Fibroblast of skin of back (primary cell): ENCODE data around the gene ANKRD13A.
"Not testable (repeated sequence)": the region's sequence is repeated elsewhere in the genome, so short reads cannot be mapped to it uniquely, and the experiment has no call there.

Experiments
- DNase-seq: peaks from one replicate; pipeline ENCODE4 v3.0.0-alpha.2; 2013

ANKRD13A gene

DNA sequence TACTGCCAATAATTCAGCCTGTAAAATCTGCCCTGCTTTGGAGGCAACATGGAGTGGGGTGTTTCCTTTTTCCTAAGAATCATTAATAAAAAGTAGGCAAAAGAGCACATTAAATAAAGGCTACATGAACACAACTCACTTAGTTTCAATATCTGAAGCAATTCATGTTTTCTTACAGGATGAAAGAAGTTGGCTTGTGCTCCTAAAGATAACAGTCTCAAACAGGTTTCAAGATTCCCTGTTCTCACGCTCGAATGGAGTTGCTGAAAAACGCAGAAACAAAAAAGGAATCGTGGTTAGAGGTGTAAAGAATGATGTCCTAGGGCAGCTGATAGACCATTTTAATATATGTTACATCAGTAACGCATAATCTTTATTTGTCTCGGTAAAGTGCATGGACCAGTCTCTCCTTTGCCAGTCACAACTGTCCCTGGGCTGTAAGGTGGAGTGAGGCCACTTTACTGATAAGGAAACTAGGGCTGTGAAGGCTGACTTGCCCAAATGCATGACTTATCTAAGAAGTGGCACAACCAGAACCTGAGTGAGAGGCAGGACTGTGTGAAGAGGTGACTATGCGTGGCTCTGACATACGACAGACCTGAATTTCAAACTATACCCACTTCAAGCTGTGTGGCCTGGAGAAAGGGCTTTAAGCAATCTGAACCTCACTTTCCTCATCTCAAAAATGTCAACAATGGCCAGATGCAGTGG lies 15.6 kb upstream of the ANKRD13A start:
- no peak for DNase-seq

DNA sequence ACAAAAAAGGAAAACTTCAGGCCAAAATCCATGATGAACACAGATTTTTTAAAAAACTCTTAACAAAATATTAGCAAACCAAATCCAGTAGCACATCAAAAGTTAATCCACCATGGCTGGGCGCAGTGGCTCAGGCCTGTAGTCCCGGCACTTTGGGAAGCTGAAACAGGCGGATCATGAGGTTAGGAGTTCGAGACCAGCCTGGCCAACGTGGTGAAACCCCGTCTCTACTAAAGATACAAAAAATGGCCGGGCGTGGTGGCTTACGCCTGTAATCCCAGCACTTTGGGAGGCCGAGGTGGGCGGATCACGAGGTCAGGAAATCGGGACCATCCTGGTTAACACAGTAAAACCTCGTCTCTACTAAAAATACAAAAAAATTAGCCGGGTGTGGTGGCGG lies 13.0 kb upstream of the ANKRD13A start:
- DNase-seq, result not testable (repeated sequence)

DNA sequence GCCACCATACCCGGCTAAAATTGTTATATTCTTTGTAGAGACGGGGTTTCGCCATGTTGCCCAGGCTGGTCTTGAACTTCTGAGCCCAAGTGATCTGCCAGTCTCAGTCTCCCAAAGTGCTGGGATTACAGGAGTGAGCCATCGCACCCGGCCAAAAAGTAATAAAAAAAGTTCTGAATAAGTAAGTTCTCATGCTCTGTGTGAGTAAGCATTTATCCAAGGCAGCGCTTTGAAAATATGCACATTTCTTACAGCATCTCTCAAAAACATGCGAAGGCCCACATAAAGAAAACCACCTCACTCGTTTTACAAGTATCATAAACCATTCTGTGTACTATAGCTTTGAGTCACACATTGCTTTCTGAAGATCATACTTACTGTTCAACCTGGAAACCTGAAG lies 11.6 kb upstream of the ANKRD13A start:
- DNase-seq, result no peak

DNA sequence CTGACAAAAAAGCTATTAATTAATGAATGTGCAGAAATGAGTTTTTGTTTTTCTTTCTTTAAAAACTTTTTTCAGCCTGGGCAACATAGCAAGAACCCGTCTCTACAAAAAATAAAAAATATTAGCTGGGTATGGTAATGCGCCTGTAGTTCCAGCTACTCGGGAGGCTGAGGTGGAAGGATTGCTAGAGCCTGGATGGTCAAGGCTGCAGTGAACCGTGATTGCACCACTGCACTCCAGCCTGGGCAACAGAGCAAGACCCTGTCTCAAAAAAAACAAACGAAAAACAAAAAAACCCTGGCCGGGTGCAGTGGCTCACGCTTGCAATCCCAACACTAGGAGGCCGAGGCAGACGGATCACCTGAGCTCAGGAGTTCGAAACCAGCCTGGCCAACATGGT lies 11.0 kb upstream of the ANKRD13A start:
- DNase-seq, result no peak

DNA sequence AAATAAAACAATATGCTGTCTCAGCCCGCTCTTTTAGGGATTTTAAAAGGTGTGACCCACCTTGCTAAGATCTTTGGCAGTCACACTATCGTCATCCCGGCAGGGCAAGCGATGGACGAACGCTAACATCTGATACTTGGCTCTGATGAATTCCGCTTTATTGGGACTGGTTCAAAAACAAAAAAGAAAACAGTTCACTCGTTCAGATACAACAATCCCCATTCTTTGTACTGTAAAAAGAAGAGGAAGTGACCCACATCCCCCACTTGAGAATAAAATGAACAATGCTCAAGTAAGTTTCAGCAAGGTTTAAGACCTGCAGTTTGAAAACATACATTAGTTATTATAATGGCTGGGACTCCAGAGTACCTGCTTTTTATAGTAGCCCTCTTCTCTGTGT lies 10.3 kb upstream of the ANKRD13A start:
- DNase-seq, result no peak

DNA sequence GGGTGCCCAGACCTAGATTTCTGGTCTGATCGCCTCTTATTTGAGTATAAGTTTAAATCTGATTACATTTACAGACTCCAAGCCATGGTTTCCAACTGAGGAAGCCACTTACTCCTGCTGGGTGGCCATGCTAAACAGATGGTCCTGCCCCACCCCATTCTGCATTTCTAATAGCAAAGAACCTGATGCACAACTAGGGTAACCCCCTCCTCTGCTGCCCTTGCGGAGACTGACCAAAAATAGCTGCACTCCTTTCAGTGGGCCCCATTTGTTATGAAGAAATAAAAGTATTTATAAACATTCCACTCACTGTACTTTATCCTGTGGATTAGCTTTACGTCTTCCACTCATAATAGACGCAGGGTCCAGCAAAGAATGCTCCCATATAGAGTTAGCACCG lies 9.8 kb upstream of the ANKRD13A start:
- DNase-seq, result no peak

DNA sequence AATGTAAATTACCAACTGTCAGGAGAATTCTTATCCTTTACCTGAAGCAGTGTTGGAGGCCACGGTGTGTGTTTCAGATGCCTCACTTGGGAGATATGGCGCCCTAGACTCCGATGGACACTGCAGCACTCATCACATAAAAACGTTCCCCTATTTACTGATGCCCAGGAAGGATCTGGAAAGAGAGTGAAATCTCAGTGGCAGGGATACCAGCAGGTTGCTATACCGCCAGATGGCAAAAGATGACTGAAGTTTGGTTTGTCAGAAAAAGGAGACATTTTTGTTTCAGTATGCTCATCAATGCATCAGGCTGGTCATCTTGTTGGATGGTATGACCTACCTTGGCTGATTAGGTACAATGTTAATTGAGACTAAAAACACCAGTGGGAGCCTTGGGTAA lies 7.6 kb upstream of the ANKRD13A start:
- no peak for DNase-seq

DNA sequence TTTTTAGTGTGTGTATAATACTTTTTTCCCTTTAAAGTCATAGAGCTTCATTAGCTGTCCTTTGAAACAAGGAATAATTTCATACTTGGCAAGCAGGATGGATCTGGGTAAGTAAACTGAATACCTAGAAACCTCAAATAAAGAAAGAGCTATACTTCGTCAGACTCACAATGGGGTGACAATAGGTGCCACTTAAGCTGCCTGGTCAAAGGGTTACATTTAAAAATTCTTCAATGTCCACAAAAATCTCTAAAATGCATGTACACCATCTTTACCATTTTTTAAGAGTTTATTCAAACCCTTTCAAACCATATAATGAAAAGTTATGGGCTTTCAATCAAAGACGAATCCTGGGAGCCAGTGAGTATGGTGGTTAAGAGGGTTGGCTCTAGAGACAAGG lies 6.1 kb upstream of the ANKRD13A start:
- DNase-seq, result no peak

DNA sequence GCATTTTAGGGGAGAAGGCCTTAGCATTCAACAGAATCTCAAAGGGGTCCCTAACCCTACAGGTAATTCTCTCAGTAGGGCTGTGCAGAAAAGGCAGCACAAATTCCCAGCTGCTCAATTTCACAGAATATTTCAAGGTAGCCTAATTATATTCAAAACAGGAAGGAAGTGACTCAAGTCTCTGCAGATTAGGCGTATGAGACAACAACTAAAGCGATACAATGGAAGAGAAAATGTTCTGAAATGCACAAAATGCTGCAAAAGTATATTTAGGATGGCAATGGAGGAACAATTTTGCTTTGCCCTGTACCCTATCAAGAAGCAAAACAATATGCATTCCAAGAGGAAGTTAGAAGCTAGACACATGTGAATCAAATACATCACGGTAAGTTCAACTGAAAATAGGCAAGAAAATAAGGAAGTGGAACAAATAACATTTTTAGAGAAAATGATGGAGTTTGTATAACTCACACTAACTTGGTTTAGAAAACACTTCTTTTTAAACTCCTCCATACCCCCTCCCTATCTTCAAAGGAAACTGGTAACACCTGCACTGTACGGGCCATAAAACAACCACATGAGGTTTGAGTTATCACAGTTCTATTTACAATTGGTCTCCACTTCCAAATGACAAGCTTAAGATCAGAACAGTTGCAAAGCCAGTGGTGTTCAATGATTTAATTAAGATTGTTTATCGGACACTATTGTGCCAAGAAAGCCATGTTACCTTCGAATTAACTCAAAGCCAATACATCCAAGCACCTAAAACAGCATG lies 4.6 kb upstream of the ANKRD13A start:
- no peak for DNase-seq

DNA sequence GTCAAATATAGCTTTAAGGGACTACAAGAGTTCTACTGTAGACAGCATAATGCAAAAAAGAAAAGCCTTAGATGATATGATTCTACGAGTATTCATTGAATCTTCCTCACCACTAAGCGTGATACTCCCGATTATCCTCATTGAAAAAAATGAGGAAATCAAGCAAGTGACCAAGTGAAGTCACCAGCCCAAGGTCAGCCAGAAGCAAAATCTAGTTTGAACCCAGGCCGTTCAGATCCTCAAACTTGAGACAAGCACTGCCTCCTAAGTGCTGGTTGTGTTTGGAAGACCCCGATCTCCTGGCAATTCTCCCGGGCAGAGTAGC lies 3.9 kb upstream of the ANKRD13A start:
- DNase-seq, result no peak

DNA sequence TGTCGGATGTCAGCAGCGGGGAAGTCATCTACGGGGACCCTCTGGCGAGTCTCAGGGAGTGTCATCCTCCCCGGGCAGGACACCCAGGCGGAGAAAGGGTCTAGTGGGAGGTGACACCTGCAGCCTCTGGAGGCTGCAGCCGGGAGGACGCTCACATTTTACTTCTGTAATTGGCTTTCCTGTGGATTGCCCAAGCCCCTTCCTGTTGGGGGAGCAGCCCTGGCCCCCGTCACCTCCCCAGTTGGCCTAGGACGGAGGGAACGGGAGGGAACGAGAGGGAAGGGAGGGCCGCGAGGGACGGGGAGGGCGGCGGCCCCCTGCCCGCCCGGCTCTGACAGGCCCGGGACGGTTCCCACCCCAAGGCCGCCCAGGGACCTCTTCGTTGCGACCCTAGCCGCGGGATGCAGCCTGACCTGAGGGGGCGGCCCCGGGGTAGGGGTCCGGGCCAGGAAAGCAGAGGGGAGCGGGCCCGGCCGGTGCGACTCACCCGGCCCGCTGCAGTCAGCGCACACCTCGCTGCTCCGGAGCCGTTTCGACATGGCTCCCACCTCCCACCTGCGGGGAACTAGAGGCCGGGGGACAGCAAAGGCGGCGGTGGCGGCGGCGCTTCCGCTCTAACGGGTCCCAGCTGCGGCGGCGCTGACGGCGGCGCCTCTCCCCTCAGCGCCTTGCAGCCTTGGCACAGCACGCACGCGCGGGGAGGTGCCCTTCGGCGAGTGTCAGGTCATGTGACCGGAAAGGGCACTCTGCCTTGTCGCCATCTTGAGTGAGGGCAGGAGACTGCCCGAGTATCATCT lies 3.3 kb upstream of the ANKRD13A start, which contains the start of gene GIT2:
Gene GIT2, minus strand, starts transcription at position 683 of the 797 bp plus-strand sequence. Its CDS starts 144 bp downstream, at position 539.
- peak; percentile 93 for DNase-seq

DNA sequence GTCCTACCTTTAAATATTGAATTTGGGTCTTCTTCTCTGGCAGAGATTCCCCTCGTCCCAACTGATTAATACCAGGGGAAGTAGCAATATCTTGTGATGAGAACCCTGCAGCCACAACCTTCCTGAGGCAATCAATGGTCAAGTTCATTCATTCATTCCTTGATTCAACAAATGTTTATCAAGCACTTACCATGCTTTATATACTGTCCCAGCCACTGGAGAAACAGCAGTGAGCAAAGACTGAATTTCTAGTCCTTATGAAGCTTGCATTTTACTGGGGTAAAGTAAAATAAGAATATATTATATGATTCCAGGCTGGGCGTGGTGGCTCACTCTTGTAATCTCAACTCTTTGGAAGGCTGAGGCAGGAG lies 2.8 kb upstream of the ANKRD13A start:
- DNase-seq, result no peak

DNA sequence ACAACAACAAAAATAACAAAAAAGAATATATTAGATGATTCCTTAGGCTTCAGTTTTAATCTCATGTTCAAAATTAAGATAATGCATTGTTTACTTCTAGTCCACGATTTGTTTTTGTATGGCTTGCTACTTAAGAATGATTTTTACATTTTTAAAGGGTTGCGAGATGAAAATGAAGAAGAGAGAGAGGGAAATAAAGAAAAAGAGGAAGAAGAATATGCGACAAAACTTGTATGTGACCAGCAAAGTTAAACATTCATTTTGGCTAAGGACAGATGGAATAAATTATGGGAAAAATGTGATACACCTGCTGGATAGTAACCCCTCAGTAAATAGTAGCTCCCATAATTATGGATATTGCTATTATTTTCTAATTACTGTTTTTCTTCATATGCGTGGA lies 1.8 kb upstream of the ANKRD13A start:
- no peak for DNase-seq

DNA sequence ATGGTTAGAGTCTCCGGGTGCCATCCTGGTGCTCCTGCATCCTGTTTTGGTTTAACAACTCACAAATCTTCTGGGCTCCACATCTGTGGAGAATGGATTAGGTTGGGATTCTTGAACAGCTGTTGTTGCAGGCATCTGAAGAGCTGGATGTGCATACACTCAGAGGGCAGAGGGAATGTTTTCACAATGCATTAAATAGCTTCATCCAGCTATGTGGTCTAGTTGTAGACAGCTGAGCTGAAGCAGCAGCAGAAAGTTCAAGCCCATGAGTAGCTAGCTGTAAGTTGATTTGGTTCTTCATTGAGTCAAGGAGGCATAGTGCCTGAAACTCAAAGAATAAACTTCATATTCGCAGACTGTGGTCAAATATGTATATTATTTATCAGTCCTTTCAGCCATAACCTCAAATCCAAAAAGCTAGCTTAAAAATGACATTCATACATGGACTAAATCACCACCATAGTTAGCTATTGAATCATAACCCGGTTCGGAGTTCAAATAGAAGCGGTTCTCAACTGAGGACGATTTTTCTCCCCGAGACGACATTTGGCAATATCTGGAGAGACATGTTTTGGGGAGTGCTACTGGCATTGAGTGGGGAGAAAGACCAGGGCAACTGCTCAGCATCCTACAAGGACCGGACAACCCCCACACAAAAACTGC lies 858 bp upstream of the ANKRD13A start:
- no peak for DNase-seq

DNA sequence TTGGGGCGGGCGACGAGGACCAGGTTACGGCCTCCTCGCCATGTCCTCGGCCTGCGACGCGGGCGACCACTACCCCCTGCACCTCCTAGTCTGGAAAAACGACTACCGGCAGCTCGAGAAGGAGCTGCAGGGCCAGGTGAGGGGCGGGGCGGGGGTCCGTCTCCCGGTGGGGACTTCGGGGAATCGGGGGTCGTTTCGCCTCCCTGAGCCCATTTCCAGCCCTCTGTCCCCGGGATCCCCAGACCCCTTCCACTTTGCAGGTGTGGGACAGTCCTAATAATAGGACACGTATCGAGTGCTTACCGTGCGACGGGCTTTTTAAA lies 380 bp downstream of the ANKRD13A start:
- DNase-seq, result no peak

DNA sequence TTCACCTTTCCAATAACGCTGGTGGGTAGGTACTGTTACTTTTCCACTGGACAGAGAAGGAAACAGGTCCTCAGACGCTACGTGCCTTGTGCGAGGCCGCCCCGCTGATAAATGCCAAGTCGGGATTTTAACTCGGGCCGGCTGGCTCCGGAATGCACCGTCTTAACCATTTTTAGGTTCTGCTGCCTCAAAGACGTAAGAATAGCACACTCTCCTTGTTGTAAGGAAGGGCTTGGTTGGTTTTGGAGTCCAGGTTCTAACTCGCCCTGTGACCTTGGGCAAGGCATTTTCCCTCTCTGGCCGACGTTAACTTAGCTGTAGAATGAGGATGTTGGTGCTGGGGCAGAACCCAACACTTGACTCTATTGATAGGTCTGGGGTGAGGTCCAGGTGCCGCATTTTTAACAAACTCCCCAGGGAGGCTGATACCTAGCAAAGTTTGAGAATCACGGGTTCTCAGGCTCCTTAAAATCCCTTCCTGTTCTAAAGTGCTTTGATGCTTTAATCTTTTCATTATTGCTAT lies 814 bp downstream of the ANKRD13A start:
- DNase-seq, result peak; percentile 40

DNA sequence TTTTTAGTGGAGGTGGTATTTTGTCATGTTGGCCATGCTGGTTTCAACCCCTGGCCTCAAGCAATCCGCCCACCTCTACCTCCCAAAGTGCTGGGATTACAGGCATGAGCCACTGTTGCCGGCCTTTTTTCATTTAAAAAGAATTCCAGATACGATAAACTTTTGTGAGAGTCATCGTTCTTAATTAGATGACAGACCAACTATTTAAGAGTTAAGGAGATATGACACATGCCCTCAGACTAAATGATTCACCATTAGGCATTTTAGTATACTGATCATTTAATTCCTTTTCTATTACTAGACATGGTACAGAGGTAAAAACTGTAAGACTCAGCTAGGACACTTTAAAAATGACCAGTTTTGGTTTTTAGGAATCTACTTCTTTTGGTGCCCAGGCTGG lies 2.4 kb downstream of the ANKRD13A start:
- peak; percentile 92 for DNase-seq

DNA sequence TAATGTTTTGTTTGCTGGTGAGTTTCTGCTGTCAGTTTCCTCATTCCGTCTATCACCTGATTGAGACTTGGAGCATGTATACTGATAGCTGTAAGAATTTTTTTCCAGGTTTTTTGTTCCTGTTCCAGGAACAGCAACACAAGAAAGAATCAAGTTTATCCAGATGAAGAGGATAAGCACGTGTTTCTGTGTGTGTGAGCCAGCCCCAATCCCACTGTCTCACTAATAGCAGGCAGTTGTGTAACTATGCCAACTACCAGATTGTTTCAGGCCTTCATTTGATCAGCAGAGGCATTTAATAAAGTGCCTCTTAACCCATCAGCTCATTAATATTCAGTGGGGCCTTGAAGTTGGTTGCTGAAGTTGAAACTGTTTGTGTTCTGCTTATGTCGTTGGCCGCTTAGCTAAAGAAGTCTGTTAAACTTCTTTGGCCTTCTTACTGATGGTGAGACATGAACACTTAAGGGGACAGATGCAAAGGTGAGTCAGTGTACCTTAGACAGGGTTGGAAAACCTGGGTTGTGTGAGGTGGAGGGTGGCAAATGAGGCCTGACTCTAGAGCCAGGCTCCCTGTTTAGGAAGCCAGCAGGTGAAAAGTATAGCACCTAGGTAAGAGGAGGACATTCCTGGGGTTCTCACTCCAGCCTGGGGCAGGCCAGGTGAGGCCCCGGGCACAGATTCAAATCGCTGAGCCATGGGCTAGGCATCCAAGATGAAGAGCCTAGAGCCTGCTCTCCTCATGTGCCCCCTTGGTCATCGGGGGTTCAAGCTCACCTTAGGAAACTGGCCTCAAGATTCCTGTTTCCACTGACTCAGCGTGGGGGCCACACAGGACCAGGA lies 3.7 kb downstream of the ANKRD13A start:
- DNase-seq, result no peak

DNA sequence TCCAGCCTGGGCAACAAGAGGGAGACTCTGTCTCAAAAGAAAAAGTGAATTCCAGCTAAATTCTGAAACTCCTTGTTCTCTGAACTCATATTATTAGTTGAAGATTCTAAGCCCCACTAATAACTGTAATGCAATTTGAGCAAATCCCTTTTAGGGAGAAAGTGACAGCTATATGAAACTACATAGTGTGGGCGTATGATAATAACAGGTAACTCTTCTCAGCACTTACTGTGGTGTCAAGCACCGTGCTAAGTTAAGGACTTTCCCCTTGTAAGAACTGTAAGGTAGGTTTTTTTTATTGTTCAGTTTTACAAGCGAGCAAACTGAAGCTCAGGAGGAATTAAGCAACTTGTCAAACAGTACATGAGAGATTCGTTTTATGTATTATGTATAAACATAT lies 5.4 kb downstream of the ANKRD13A start:
- DNase-seq, result no peak

DNA sequence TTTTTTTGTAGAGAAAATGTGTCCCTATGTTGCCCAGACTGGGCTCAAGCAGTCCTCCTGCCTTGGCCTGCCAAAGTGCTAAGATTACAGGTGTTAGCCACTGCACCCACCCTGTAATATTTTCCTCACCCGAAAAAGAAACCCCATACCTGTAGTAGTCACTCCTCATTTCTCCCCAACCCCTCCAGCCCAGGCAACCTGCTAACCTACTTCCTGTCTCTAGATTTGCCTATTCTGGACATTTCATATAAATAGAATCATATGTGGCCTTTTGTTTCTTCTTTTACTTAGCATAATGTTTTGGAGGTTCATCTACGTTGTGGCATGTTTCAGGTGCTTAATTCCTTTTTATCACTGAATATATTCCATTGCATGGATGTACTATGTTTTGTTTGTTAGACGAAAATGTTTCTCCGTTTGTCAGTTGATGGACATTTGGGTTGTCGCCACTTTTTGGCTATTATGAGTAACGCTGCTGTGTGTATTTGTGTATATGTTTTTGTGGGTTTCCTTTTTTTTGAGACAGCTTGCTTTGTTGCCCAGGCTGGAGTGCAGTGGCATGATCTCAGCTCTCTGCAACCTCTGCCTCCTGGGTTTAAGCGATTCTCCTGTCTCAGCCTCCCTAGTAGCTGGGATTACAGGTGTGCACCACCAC lies 6.2 kb downstream of the ANKRD13A start:
- DNase-seq, result no peak

DNA sequence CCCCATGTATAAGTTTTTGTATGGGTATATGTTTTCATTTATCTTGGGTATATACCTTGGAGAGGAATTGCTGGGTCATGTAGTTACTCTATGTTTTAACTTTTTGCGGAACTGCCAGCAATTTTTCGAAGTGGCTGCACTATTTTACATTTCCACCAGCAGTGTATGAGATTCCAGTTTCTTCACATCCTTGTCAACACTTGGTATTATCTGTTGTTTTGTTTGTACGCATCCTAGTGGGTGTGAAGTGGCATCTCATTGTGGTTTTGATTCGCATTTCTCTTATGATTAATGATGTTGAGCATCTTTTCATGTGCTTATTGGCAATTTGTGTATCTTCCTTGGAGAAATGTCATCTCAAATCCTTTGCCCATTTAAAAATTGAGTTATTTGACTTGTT lies 6.9 kb downstream of the ANKRD13A start:
- DNase-seq, result no peak

DNA sequence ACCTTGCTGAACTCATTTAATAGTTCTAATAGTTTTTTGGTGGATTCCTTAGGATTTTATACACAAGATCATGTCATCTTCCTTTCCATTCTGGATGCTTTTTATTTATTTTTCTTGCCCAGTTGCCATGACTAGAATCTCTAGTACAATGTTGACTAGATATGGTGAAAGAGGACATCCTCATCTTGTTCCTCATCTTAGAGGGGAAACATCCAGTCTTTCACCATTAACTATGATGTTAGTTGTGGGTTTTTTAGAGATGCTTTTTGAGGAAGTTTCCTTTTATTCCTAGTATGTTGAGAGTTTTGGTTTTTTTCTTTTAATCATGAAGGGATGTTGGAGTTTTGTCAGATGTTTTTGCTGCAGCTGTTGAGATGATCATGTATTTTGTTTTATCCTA lies 8.7 kb downstream of the ANKRD13A start:
- DNase-seq, result no peak
